Activated T-helper 2 cell treated with anti-CD3 and anti-CD28 coated beads, Interferon-gamma antibody, Interleukin-2, Interleukin-4, amounts not matched to agents 10 μg/mL and 5 μg/mL and 100 μg/mL, durations not matched to agents 14 hours and 24 hours and 36 hours (primary cell): ENCODE data around the gene BTBD19. TPM values are rescaled to one million over a fixed set of nuclear protein-coding genes. Genes with fewer than 3 reads are reported as not detected.
"Not testable (repeated sequence)": the region's sequence is repeated elsewhere in the genome, so short reads cannot be mapped to it uniquely, and the experiment has no call there.

ENCODE experiments used
- DNase-seq: peaks from one replicate; pipeline ENCODE4 v3.0.0; 2021; ENCODE audit warnings: low spot score
- H3K27ac Mint-ChIP-seq: one replicate; pipeline ENCODE4 v1.8.0; 2021; ENCODE audit warnings: mixed read lengths
- H3K27me3 Mint-ChIP-seq: one replicate; pipeline ENCODE4 v1.8.0; 2021; ENCODE audit warnings: low read depth, mixed read lengths
- H3K36me3 Mint-ChIP-seq: one replicate; pipeline ENCODE4 v1.8.0; 2021; ENCODE audit warnings: low read depth, mixed read lengths
- H3K4me1 Mint-ChIP-seq: one replicate; pipeline ENCODE4 v1.8.0; 2021; ENCODE audit warnings: low read depth, mixed read lengths
- H3K4me3 Mint-ChIP-seq: one replicate; pipeline ENCODE4 v1.8.0; 2021; ENCODE audit warnings: low read depth, mild to moderate bottlenecking, moderate library complexity, mixed read lengths
- H3K9me3 Mint-ChIP-seq: one replicate; pipeline ENCODE4 v1.8.0; 2021; ENCODE audit warnings: mixed read lengths
- intact Hi-C: fragments of 100-400 bp; cut with micrococcal nuclease; formaldehyde crosslinking; loops from one replicate; pipeline ENCODE4 v1.15.1; 2023
- total RNA-seq: library from RNA; stranded (reverse); gene quantifications from 2 replicates; pipeline ENCODE4 v1.2.3, GENCODE V29; 2022

The BTBD19 gene
- total RNA-seq, 1 donor from 2014 or later: 17.0 TPM

GRCh38 chr1:44817771-44818495 lies 9.6 kb downstream of the BTBD19 start:
- no peak for DNase-seq
- intact Hi-C loops: no loop called here
- Mint-ChIP-seq H3K27me3 (no peaks in the 10 kb centered on the region), H3K4me1 (peaks cover 39% of the 10 kb centered on the region), H3K4me3 (peak overlapping the region; percentile 78), H3K9me3 (no peaks in the 10 kb centered on the region), H3K36me3 (peaks cover 38% of the 10 kb centered on the region), H3K27ac (peak overlapping the region; percentile 83)

GRCh38 chr1:44819196-44819607 lies 10.9 kb downstream of the BTBD19 start:
- DNase-seq: no peak
- H3K36me3 Mint-ChIP-seq: peaks cover 31% of the 10 kb centered on the region
- H3K27ac Mint-ChIP-seq: peak overlapping the region; percentile 98
- H3K4me1 Mint-ChIP-seq: peaks cover 36% of the 10 kb centered on the region
- H3K27me3 Mint-ChIP-seq: no peaks in the 10 kb centered on the region
- no peaks in the 10 kb centered on the region for H3K9me3 Mint-ChIP-seq
- peak overlapping the region; percentile 88 for H3K4me3 Mint-ChIP-seq
- intact Hi-C loops: no loop called here

- peak; percentile 84 for DNase-seq
- Mint-ChIP-seq H3K27ac (peak overlapping the region; percentile 98), H3K9me3 (no peaks in the 10 kb centered on the region), H3K27me3 (no peaks in the 10 kb centered on the region), H3K36me3 (peaks cover 26% of the 10 kb centered on the region), H3K4me3 (peak overlapping the region; percentile 88), H3K4me1 (peaks cover 35% of the 10 kb centered on the region)
- intact Hi-C loops: loop anchor here (1.0 to 5.0 kb wide), 4 partner anchors 12 to 193 kb away; partner anchors contain the start of genes BEST4, DYNLT4, HECTD3 and RNU5D-1
These were observed 11.4 kb downstream of the BTBD19 start for GRCh38 chr1:44819608-44820327.

- peak overlapping the region; percentile 88 for H3K4me3 Mint-ChIP-seq
- intact Hi-C loops: loop anchor here (1.0 to 5.0 kb wide), 4 partner anchors 13 to 192 kb away; partner anchors contain the start of genes BEST4, DYNLT4, HECTD3 and RNU5D-1
- H3K4me1 Mint-ChIP-seq: peaks cover 28% of the 10 kb centered on the region
- peak overlapping the region; percentile 98 for H3K27ac Mint-ChIP-seq
- no peaks in the 10 kb centered on the region for H3K27me3 Mint-ChIP-seq
- peaks cover 18% of the 10 kb centered on the region for H3K36me3 Mint-ChIP-seq
- H3K9me3 Mint-ChIP-seq: no peaks in the 10 kb centered on the region
- DNase-seq: no peak
These were observed 12.3 kb downstream of the BTBD19 start for GRCh38 chr1:44820328-44821239.

GRCh38 chr1:44821240-44821715 lies 13.0 kb downstream of the BTBD19 start:
- intact Hi-C loops: loop anchor here (5.0 kb wide), 2 partner anchors 34 to 191 kb away; partner anchors contain the start of genes BEST4, HECTD3 and UROD

GRCh38 chr1:44822131-44822701 lies 13.9 kb downstream of the BTBD19 start:
- Mint-ChIP-seq H3K27ac (no peak overlapping the region), H3K27me3 (no peaks in the 10 kb centered on the region), H3K9me3 (no peaks in the 10 kb centered on the region), H3K36me3 (peaks cover 9% of the 10 kb centered on the region), H3K4me3 (no peak overlapping the region), H3K4me1 (peaks cover 27% of the 10 kb centered on the region)
- DNase-seq: no peak
- intact Hi-C loops: loop anchor here (5.0 kb wide), 2 partner anchors 35 to 190 kb away; partner anchors contain the start of genes BEST4, HECTD3 and UROD

More at GRCh38 chr1:44821240-44821715, 13.0 kb downstream of the BTBD19 start:
- Mint-ChIP-seq H3K27ac (peak overlapping the region; percentile 98), H3K36me3 (peaks cover 14% of the 10 kb centered on the region), H3K9me3 (no peaks in the 10 kb centered on the region), H3K27me3 (no peaks in the 10 kb centered on the region), H3K4me3 (peak overlapping the region; percentile 88), H3K4me1 (peaks cover 28% of the 10 kb centered on the region)
- no peak for DNase-seq

GRCh38 chr1:44822981-44823451 lies 14.7 kb downstream of the BTBD19 start:
- Mint-ChIP-seq H3K9me3 (no peaks in the 10 kb centered on the region), H3K4me3 (no peak overlapping the region), H3K4me1 (peaks cover 22% of the 10 kb centered on the region), H3K27ac (no peak overlapping the region), H3K36me3 (peaks cover 3% of the 10 kb centered on the region), H3K27me3 (no peaks in the 10 kb centered on the region)
- no peak for DNase-seq
- intact Hi-C loops: loop anchor here (5.0 kb wide), 2 partner anchors 36 to 189 kb away; partner anchors contain the start of genes BEST4, HECTD3 and UROD

- not testable (repeated sequence) for DNase-seq, H3K27me3 Mint-ChIP-seq, H3K36me3 Mint-ChIP-seq, H3K9me3 Mint-ChIP-seq, H3K4me3 Mint-ChIP-seq, H3K27ac Mint-ChIP-seq
- peaks cover 14% of the 10 kb centered on the region for H3K4me1 Mint-ChIP-seq
- intact Hi-C loops: loop anchor here (5.0 kb wide), 2 partner anchors 37 to 188 kb away; partner anchors contain the start of genes BEST4, HECTD3 and UROD
These were observed 16.1 kb downstream of the BTBD19 start for GRCh38 chr1:44824392-44824791.

- no peaks in the 10 kb centered on the region for H3K4me1 Mint-ChIP-seq
- H3K27me3 Mint-ChIP-seq: no peaks in the 10 kb centered on the region
- H3K36me3 Mint-ChIP-seq: no peaks in the 10 kb centered on the region
- H3K4me3 Mint-ChIP-seq: no peak overlapping the region
- H3K9me3 Mint-ChIP-seq: no peaks in the 10 kb centered on the region
- no peak overlapping the region for H3K27ac Mint-ChIP-seq
- intact Hi-C loops: no loop called here
- DNase-seq: no peak
These were observed 18.3 kb downstream of the BTBD19 start for GRCh38 chr1:44826375-44827196.

- Mint-ChIP-seq H3K9me3 (no peaks in the 10 kb centered on the region), H3K27ac (no peak overlapping the region), H3K4me3 (no peak overlapping the region), H3K27me3 (no peaks in the 10 kb centered on the region), H3K36me3 (no peaks in the 10 kb centered on the region), H3K4me1 (no peaks in the 10 kb centered on the region)
- intact Hi-C loops: no loop called here
- no peak for DNase-seq
These were observed 19.1 kb downstream of the BTBD19 start for GRCh38 chr1:44827197-44828002.
